ENCODE data around the gene TSKU. TPM values are rescaled to one million over a fixed set of nuclear protein-coding genes. Genes with fewer than 3 reads are reported as not detected.

Gene TSKU
- total RNA-seq, 1 experiment from 2014 or later: 41.5 TPM

DNA sequence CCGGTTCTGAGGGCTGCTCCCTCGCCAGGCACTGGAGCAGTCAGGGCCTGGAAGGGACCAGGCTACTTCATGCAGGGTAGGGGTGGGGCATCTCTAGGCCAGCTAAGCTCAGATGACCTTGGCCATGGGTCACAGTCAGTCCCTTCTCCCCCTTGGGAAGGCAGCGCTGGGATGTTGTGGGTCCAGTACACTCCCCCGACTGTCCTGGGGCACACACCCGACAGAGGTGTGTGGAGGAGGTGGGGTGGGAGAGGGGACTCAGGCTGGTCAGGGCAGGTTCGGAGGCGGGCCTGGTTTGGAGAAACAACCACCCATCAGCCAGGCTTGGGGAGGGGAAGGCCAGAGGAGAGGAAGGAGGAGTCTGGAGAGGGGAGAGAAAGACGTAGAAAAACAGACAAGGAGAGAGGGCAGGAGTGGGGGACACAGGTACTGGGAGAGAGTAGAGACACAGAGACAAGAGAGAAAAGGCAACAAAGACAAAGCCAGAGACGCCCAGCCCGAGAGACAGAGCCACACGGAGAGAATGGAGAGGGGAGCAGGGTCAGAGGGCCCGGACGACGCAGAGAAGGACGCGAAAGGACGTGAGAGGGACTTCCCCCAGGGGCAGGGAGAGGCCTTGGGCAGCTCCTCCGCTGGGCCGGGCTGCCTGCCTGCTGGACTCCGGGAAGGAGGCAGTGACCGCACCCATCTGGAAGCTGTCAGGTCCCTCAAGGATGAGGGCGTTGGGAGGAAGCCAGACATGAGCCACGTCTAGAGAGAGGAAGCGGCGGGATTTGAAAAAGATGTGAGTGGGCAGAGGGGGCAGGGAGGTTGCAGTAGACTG lies 30.6 kb upstream of the TSKU start:
- peak; percentile 84 for DNase-seq (ENCODE audit: low spot score)

DNA sequence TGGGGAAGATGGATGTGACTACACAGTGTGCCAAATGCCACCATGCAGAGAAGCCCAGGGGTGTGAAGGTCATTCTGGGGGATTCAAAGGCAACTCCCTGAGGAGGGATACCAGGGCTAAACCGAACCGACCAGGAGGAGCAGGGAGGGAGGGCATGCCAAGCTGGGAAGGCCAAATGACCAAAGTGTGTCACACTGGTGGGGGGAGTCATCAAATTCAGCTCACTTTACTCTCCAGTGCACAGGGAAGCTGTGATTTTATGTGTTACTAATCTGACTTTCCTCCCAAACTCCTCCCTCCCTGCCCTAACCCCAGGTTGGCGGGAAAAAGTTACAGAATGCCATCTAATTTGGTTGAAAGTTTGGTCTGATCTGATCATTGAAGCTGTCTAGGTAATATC lies 29.7 kb upstream of the TSKU start:
- no peak for DNase-seq (ENCODE audit: low spot score)

- no peak for DNase-seq (ENCODE audit: low spot score)
Measured at GRCh38 chr11:76753950-76754349, 29.2 kb upstream of the TSKU start.

GRCh38 chr11:76756341-76756741 lies 26.8 kb upstream of the TSKU start:
- no peak for DNase-seq (ENCODE audit: low spot score)

DNA sequence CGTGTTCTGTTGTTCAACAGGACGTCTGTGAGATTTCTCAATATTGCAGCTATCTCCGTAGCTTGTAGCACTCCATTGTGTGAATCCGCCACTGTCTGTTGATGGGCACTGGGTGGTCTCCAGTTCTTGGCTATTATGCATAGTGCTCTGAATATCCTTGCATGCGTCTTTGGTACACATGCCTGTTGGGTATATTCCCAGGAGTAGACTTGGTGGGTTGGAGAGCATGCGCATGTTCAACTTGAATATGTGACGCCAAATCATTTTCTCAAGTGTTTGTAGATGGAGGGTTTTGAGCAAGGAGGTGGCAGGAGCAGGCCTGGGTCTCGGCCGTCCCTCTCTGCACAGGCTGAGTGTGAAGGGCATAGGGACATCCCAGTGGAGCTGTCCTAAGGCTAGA lies 24.8 kb upstream of the TSKU start:
- no peak for DNase-seq (ENCODE audit: low spot score)

- DNase-seq (ENCODE audit: low spot score): no peak
Measured at GRCh38 chr11:76759092-76759491, 24.1 kb upstream of the TSKU start.

- DNase-seq (ENCODE audit: low spot score): no peak
Measured at GRCh38 chr11:76759517-76759916, 23.6 kb upstream of the TSKU start.

GRCh38 chr11:76760236-76760635 lies 22.9 kb upstream of the TSKU start:
- DNase-seq (ENCODE audit: low spot score): no peak

DNA sequence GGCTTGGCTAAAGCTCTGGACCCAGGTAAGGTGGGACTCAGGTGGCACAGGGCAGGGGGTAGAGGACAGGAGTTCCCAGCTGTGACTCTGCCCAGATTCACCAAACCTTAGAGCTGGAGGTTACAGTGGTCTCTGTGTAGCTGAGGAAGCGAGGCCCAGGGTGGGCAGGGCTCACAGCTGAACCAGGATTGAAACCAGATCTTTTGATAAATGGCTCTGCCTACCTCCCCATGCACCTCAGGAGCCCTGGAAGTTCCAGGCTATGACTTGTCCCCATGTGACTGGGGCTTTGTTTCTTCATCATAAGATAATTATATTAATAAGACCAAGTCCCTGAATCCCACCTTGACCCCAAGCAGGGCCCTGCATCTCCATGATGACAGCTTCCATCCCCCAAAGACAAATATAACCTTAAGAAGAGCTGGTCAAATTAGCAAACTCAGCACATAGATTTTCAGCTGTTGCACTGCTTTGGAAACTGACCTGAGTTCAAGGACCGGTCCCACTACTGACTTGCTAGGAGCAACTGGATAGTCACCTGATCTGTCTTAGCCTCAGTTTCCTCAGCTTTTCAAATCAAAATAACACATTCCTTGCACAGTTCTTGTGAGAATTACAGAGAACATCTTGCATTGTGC lies 21.3 kb upstream of the TSKU start:
- DNase-seq (ENCODE audit: low spot score): no peak

DNA sequence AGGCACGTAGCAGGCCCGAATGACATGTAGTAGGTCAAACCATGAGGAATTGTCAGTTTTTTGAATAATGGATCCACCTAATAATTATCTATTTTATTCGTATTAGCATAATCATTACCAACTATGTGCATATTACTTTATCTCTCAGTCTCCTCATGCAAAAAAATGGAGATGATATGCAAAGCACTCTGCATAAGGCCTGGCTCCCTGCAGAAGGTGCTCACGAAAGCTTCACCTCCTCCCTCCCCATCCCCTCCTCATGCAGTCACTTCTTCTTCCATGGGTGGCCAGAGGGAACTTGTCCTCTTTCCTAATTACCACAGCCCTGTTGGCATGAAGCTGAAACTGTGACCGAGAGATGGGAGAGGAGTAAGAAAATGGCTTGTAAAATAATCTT lies 20.8 kb upstream of the TSKU start:
- no peak for DNase-seq (ENCODE audit: low spot score)

DNA sequence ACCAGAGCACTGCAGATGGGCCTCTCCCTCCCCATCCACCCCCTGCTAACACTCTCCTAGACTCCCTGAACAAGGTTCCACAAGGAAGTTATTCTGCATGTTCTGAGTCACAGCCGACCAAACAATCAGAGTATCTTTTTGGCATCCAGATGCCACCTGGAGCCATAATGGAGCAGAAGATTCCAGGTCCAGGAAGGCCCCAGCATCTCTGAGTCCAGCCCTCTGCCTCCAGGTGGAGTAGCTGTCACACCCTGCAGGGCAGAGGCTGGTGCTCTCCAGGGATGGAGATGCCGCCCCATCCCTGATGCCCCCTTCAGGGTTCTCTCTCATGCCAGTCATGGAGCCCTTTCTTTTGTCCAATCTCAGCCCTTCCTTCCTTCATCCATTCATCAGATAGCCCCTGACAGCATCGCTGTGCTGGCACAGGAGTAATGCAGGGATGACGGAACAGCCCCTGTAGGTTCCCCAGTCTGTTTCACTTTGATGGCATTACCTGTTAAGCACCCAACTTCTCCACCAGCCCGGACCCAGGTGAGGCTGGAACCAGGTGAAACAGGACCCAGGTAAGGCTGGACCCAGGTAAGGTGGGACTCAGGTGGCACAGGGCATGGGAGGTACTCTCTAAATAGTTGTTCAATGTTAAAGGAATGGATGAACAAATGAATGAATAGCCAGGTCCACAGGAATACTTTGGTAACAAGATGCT lies 20.1 kb upstream of the TSKU start:
- DNase-seq (ENCODE audit: low spot score): no peak

GRCh38 chr11:76763573-76764346 lies 19.4 kb upstream of the TSKU start:
- DNase-seq (ENCODE audit: low spot score): peak; percentile 79

- DNase-seq (ENCODE audit: low spot score): no peak
Measured at GRCh38 chr11:76764941-76765665, 18.1 kb upstream of the TSKU start.

- no peak for DNase-seq (ENCODE audit: low spot score)
Measured at GRCh38 chr11:76765863-76766350, 17.2 kb upstream of the TSKU start.

DNA sequence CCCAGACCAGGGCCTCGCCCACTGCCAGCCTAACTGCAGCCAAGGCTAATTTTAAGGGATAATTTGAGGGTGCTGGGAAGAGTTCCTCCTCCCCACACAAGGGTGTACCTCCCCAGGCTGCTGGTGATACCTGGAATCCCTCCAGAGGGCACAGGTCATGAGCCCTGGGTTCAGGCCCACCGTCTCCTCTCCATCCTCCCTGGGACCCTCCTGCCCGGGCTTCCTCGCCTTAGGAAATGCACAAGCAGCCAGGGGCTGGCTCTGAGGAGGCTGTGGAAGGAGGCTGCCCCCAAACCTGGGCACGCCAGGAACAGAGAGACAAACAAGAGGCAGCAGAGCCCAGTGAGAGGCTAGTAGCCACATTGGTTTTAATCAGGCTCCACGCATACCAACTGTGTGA lies 16.6 kb upstream of the TSKU start:
- no peak for DNase-seq (ENCODE audit: low spot score)

DNA sequence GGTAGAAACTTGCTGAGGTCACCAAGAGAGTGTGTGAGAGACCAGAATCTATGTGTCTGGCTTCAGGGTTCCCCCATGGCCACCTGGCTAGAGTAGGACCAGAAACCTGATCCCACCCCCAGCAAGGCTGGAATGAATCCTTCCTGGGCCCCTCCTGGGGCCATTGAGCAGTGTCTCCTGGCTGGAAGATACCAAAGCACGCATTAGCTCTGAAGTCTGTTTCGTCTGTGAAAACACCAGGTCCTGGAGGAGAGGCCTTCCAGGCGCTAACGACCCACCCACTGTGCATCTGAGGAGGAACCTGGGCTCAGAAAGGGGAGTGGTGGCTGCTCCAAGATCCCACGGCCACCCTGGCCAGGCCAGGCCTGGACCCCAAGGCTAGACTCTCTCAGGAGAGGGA lies 15.5 kb upstream of the TSKU start:
- DNase-seq (ENCODE audit: low spot score): no peak

- DNase-seq (ENCODE audit: low spot score): peak; percentile 51
Measured at GRCh38 chr11:76768088-76768908, 14.9 kb upstream of the TSKU start.

DNA sequence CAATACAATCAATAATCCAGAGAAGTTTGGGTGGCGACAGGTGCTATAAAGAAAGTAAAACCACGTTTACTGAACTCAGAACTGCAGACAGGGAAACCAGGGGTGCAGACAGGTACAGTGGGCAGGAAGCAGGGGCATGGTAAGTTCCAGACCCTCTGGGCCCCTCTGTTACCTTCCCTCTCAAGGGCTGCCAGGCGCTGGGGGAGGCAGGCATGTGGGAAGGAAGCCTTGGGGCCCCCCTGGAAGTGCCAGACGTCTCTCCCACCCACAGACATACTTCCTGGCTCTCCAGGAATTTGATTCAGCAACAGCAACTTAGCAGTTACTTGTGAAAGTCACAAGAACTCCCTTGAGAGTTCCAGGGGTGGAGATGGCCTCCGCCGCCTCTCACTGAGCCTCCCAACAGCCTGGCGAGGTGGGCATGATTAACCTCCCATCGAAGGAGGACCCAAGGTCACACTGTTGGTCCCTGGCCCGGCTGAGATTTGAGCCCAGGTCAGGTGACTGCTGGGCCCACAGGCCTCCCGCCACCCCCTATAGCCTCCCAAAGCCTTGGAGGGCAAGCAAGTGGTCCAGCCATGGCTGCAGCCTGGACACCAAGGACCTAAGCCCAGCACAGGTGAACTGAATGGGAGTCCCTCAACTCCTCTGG lies 14.1 kb upstream of the TSKU start:
- DNase-seq (ENCODE audit: low spot score): no peak

- DNase-seq (ENCODE audit: low spot score): peak; percentile 80
Measured at GRCh38 chr11:76769645-76770586, 13.2 kb upstream of the TSKU start.

Measured in A172 (cell line).